Endometrial microvascular endothelial cells (primary cell): ENCODE data around the gene TSC2. TPM values are rescaled to one million over a fixed set of nuclear protein-coding genes. Genes with fewer than 3 reads are reported as not detected.
"Not testable (repeated sequence)": the region's sequence is repeated elsewhere in the genome, so short reads cannot be mapped to it uniquely, and the experiment has no call there.

Experiments
- in situ Hi-C: cut with HindIII; loops from 2 replicates; pipeline ENCODE4 v1.10.0; 2017; ENCODE audit warnings: low sequenced_read_pairs, low pct_unique_long_range_greater_than_20kb; ENCODE audit errors: inconsistent ontology term
- total RNA-seq: library from RNA; depleted of rRNA; stranded (reverse); fragments of >200 nt; gene quantifications from one replicate; pipeline ENCODE4 v1.2.3, GENCODE V29; 2015; ENCODE audit errors: inconsistent ontology term

The TSC2 gene
- total RNA-seq, 1 donor from 2014 or later: 59.2 TPM

DNA sequence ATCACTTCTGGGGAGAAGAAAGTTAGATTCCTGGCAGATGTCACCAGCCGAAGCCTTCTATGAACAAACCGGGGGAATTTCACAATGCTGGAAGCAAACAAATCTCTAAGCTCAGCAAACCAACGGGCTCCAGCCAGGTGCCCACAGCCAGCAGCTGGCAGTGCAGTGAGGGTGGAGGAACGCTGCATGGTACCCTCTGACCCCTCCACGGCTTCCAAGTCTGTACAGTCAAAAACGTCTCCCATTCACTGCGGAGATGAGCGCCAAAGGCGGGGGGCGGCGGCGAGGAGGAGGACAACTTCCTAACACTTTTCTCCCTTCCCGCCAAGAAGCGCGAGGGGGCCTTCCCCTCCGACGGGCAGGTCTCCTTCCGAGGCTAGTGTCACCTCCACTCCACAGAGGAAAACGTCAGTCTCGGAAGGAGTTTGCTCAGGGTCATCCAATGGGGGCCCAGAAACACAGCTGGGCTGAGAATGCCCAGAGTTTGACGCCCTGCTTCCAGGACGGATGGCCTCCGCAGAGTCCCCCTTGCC, 39.1 kb upstream of the TSC2 start:
- in situ Hi-C loops: no loop called here

DNA sequence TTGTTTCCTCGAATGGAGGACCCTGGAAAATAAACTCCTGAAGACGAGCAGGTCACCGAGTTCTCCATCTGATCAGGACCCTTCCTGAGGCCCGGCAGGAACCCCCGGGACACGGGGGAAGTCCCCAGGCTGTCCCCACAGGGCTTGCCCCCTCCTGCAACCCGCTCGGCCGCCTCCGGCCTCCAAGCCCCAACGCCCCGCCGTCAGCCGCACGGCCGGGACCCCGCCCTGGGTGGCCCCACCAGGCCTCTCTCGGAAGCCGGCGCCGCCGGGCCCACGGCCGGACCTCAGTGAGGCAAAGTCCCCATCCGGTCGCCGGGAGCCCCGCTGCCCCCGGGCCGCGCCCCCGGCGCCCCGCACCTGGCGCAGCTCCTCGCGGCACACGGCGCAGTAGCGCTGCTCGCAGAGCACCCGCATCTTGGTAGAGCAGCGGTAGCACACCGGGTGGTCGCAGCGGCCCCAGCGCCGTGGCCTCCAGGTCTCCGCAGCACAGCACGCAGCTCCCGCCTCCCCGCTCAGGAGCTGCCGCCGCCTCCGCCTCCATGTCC, 38.5 kb upstream of the TSC2 start:
- in situ Hi-C loops: no loop called here

DNA sequence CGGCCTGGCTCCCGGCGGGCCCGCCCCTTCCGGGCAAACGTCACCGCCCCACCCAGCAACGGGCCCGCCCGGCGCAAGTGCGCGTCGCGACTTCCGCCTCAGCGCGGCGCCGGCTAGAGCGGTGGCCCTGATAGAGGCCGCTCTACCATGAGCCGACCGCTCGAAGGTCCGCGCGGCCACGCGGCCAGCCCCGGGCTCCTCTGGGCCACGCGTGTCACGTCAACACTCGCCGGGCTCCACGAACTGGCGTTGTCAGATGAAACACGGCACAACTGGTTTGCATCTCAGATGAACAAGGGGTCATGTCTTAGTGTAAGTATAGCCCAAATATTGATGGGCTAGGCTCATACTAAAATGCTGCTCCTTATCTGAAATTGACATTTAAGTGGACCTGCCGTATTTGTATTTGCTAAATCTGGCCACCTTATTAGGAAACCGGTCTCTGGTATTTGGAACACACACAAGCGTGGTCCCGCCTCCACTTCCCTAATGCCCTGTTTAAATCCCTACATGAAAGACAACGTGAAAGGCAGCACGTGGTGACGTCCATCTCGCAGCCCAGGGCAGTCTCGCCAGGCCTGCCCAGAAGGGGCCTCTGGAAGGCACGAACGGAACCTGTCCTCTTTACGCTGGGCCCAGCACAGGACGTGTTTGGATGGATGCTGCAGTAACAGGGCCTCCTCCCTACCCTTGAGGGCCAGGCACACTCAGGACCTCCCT, 37.8 kb upstream of the TSC2 start, which contains the start of gene ZNF598:
ZNF598 (minus strand) TSS at position 31 of the 720 bp plus-strand sequence.
- in situ Hi-C loops: no loop called here

DNA sequence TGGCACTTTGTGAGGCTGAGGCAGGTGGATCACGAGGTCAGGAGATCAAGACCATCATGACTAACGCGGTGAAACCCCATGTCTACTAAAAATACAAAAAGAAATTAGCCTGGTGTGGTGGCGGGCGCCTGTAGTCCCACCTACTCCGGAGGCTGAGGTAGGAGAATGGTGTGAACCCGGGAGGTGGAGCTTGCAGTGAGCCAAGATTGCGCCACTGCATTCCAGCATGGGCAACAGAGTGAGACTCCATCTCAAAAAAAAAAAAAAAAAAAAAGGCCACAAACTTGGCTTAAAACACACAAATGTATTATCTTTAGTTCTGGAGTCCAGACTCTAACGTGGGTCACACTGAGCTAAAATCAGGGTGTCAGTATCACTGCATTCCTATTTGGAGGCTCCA, 36.1 kb upstream of the TSC2 start:
- in situ Hi-C loops: not testable (repeated sequence)

DNA sequence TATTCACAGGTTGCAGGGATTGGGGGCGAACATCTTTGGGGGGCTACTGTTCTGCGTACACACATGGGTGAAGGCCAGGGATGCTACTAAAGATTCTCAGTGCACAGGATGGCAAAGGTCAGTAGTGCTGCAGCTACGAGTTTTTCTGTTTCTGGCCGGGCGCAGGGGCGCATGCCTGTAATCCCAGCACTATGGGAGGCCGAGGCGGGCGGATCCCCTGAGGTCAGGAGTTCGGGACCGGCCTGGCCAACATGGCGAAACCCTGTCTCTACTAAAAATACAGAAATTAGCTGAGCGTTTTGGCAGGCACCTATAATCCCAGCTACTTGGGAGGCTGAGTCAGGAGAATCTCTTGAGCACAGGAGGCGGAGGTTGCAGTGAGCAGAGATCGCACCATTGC, 34.3 kb upstream of the TSC2 start:
- in situ Hi-C loops: no loop called here

DNA sequence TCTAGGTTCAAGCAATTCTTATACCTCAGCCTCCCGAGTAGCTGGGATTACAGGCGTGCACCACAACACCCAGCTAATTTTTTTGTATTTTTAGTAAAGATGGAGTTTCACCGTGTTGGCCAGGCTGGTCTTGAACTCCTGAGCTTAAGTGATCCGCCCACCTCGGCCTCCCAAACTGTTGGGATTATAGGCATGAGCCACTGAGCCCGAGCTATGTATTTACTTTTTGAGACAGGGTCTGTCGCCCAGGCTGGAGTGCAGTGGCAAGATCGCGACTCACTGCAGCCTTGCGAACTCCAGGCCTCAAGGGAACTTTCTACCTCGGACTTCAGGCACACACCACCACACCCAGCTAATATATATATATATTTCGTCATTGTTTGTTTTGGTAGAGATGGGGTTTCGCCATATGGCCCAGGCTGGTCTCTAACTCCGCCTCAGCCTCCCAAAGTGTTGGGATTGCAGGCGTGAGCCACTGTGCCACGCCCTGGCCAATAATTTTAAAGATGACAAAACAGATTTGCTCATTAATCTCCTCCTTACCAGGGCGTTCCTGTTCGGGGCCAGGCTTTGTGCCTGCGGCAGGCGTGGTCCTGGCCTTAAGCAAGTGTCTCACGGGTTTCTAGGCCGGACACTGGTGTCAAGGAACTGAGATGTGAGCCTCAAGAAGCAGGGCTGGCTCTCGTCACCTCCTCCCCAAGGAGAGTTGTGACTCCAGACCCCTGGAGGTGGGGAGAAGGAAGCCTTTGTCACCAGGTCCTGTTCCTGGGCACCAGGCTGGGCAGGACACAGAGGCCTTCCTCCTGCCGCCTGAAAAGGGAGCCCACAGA, 32.5 kb upstream of the TSC2 start:
- in situ Hi-C loops: no loop called here

DNA sequence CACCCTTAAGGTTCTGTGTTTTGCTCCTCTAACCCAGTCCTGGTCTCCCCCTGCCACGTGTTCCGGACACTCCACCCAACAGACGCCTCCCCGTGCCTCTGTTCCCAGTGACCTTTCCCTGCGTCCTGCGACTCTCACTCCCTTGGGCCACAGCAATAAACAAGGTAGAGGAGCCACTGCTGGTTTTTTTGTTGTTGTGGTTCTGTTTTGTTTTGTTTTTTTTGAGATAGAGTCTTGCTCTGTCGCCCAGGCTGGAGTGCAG, 31.9 kb upstream of the TSC2 start:
- in situ Hi-C loops: no loop called here

DNA sequence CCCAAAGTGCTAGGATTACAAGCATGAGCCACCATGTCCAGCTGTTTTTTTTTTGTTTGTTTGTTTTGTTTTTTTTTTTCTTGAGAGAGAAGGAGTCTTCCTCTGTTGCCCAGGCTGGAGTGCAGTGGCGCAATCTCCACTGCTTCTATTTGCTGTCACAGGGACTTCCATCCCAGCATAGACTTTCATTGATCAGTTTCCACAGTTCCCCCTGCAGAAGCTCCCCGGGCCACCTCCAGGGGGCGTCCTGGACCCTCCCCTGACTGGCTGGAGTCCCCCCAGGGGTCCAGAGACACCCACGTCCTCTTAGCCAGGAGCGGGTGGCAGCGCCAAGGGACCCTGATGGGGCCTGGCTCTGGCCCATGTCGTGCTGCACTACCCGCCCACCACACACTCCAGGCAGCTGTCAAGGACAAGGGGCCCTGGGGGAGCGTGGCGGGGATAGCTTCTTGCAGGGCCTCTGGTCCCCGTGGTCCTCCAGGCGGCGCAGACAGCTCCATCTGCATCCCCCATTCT, 31.3 kb upstream of the TSC2 start:
- in situ Hi-C loops: no loop called here

DNA sequence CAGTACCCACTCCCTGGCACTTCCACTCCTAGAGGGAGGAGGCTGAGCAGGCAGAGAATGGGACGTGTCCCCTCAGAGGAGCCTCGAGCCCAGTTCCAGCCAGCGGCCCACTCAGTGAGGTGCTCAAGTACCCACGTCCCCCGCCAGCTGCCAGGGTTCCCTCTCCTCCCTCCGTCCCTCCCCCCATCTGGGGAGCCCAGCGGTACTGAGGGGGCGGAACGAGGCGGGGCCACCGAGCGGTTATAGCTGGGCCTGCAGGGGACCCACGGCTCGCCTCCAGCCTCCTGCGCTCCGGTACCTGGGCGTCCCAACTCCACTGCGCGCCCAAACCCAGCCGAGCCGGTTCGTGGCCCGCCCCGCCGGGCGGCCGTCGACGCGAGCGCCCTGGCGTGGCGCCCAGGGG, 28.3 kb upstream of the TSC2 start, which contains the start of gene NPW:
NPW (plus strand) TSS at position 268 of the 403 bp plus-strand sequence.
- in situ Hi-C loops: no loop called here

DNA sequence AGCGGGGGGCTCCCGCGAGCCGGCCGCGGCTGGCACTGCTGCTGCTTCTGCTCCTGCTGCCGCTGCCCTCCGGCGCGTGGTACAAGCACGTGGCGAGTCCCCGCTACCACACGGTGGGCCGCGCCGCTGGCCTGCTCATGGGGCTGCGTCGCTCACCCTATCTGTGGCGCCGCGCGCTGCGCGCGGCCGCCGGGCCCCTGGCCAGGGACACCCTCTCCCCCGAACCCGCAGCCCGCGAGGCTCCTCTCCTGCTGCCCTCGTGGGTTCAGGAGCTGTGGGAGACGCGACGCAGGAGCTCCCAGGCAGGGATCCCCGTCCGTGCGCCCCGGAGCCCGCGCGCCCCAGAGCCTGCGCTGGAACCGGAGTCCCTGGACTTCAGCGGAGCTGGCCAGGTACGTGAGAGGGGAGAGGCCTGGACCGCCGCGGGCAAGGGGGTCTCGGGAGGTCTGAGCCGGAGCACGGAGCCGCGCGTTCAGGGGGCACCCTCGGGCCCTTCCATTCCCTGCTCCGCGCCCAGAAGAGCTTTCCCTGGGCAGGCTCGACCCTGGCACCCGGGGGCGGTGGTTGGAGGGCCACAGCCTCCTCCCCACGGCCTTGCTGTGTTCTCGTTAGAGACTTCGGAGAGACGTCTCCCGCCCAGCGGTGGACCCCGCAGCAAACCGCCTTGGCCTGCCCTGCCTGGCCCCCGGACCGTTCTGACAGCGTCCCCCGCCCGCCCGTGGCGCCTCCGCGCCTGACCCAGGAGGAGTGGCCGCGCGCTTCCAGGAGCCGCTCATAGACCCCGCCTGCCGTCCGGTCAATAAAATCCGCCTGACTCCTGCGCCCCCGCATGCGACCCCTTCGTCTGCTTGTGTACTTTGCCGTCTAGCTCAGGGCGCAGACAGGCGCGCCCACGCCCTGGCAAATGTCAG, 27.6 kb upstream of the TSC2 start:
- in situ Hi-C loops: no loop called here

DNA sequence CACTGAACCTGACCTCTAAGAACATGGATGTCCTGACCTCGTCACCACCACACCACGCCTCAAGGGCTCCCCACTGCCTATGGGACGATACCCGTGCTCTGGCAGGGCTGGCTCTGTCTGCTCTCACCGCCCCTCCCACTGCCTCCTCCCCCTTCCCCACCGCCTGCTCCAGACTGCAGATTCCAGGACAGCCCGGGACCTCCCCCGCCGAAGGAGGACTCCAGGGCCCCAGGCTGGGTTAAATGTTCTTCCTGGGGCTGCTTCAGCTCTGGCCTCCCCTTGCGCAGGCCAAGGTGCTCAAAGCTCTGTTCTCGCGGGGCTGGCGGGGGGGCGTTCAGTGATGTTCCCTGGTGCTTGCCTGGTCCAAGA, 25.1 kb upstream of the TSC2 start:
- in situ Hi-C loops: no loop called here

DNA sequence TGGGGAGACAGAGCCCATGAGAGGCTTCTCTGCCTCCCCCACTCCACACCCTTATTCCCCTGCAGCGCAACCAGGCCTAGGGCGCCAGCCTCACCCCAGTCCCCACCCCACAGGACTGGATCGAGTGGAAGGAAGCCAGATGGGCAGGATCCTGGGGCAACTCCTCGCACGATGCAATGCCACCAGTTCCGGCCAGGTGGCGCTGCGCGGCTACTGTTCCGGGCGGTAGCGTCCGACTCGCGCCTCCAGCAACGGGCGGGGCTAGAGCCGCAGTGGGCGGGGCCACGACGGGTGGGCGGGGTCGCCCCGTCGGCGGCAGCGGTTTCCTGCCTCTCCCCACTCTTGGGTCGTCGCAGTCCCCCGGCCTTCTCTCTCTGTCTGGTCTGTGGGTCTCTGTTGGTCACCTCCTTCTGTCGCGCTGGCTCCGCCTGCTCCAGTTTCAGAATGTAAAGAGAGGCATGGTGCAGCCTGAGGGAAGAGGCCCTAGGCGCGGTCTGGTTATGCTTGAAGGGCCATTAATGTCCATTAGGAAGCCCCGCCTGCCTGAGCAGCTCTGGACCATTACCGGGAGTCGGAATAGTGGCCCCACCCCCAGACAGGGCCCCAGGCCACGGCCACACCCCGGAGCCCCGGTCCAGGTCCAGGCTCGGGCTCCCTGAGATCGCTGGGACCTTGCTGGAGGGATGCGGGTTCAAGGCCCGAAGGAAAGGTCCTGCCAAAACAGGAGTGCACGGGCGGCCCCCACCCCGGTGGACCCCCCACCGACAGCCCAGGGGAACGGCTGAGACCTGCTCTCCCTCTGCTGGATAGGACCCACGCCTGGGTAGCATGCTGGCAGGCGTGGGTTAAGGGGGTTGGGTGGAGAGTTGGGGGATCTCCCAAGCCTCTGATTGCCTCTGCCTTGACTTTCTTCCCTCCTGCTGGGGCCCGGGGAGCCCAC, 24.4 kb upstream of the TSC2 start:
- in situ Hi-C loops: no loop called here

DNA sequence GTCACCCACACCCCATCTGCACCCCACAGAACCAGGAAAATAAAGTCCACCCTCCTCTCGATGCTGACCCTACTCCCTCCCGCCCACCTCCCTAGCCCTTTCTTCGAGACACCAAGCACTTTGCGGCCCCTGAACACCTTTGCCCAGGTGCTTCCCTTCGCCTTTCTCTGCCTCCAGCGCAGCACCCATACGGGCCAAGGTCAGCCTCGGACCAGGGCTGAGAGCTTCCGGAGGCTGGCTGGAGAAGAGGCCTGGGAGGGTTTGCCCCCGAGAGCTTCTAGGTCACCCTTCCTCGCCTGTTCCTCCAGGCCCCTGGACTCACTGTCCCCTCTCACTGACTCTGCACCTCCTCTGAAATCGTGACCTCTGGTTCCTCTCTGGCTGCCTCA, 23.8 kb upstream of the TSC2 start:
- in situ Hi-C loops: no loop called here

DNA sequence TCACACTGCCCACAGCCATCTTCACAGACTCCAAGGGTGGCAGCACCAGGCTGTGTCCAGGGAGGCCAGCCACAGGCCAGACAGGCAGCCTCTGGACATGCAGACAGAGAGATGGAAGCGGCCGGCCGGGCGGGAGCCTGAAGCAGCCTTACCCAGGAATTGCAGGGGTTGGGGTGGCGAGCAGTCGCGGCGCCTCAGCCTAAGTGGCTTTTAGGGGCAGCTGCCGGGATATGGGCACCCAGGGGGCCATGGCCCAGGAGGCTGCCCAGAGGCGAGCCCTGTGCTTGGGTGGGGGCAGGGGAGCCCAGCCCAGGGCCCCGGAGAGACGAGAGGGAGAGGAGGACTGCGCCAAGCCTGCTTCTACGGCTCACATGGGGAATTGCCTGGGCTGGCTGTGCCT, 22.5 kb upstream of the TSC2 start:
- in situ Hi-C loops: loop anchor here (25.0 kb wide), 1 partner anchor 137 kb away; the partner anchor contains the start of gene TRAF7

DNA sequence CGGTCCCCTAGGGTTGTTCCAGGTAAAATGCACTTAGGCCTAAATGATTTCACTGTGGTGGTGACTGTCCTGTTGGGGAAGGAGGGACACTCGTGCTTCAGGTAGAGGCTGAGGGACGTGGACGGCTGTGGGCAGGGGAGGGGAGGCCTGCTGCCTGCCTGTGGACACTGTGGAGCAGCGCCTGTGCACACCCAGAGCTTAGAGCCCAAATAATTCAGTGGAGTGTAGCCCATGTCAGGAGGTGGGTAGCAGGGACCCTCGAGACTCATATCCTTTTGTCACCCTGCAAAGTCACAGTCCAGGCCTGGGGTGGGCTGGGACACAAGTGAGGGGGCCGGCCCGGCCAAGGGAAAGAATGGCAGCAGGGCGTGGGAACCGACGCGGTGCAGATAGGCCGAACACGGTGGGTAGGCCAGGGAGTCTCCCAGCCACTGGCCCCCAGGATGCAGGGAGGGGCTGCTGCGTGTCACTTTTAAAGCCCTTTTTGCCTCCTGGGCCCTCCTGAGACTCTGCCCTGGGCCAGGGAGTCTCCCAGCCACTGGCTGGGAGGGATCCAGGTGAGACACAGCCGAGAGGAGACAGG, 21.8 kb upstream of the TSC2 start:
- in situ Hi-C loops: loop anchor here (25.0 kb wide), 1 partner anchor 136 kb away; the partner anchor contains the start of gene TRAF7

DNA sequence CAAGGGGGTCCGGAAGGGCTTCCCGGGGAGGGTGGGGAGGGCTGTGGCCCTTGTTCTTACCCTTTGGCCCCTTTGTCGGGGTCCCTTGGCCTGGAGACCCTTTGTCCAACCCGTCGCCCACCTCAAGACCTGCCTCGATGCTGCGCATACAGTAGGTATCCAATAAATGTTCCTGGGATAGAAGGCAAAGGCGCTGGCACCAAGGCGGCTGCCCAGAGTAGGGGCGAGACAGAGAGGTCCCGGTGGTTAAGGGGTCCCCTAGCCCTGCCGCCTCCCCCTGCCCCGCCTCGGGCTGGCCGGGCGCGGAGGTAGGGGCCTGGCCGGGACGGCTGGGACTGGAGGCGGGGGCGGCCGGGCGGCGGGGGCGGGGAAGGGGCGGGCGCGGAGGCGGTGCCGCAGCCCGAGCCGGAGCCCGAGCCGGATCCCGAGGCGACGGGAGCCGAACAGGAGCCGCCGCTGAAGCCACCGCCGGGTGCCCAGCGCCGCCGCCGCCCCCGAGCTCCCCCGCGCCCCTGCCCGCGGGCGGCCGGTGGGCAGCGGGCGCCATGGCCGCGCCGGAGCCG, 21.2 kb upstream of the TSC2 start, which contains the start of gene NHERF2:
NHERF2 (plus strand) TSS at position 442 of the 563 bp plus-strand sequence; CDS start at position 546, 104 bp downstream.
- in situ Hi-C loops: loop anchor here (25.0 kb wide), 1 partner anchor 136 kb away; the partner anchor contains the start of gene TRAF7
